GM21529 (cell line): ENCODE data around the gene ALG11.
A peak's percentile ranks its signal among the peaks of the same experiment; 100 is the strongest.

Source experiments
- ATAC-seq: cut with Tn5 transposase; IDR thresholded peaks from one replicate; pipeline ENCODE4 v1.9.1; 2021; ENCODE audit not compliant: unreplicated experiment

ALG11 gene

GRCh38 chr13:51996641-51997040, 15.6 kb upstream of the ALG11 start:
- ATAC-seq, result no peak

- ATAC-seq, result no peak
Measured at GRCh38 chr13:51997186-51997585, 15.0 kb upstream of the ALG11 start.

GRCh38 chr13:51997641-51998330, 14.4 kb upstream of the ALG11 start:
- no peak for ATAC-seq

- no peak for ATAC-seq
Measured at GRCh38 chr13:51998723-51999509, 13.3 kb upstream of the ALG11 start.

GRCh38 chr13:51999510-51999911, 12.7 kb upstream of the ALG11 start:
- ATAC-seq, result no peak

- no peak for ATAC-seq
Measured at GRCh38 chr13:51999921-52000320, 12.3 kb upstream of the ALG11 start.

DNA sequence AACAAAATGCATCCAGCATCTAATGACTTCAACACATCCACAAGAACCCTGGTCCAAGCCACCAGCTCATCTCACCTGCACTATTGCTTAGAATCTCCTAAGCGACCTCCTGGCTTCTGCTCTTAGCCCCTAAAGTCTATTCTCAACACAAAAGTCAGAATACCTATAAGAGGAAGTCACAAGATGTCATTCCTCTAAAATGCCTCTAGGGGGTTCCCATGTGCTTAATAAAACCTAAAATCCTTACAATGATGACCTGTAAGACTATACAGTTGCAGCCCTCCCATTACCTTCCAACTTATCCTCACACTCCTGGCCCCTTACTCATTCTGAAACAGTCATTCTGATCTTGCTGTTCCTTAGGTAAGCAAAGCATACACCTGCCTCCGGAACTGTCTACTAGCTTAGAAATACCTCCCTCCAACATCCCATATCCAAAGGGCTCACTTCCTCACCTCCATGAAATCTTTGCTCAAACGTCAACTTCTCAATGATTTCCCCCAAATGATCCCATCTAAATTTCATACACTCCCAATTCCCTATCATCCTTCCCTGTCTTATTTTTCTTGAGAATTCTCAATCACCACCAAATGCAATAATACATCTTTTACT, 11.0 kb upstream of the ALG11 start:
- ATAC-seq, result peak; percentile 96

DNA sequence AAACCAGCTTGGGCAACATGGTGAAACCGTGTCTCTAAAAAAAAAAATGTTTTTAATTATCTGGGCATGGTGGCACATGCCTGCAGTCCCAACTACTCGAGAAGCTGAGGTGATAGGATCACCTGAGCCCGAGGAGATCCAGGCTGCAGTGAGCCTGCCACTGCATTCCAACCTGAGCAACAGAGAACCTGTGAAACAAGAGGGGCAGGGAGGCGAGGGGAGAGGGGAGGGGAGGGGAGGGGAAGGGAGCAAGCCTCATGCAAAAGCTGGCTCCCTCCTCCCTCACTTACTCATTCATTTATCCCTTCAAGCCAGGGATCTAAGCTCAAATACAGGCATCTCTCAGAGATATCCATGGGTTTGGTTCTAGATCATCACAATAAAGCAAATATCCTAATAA, 9.8 kb upstream of the ALG11 start:
- ATAC-seq, result no peak

DNA sequence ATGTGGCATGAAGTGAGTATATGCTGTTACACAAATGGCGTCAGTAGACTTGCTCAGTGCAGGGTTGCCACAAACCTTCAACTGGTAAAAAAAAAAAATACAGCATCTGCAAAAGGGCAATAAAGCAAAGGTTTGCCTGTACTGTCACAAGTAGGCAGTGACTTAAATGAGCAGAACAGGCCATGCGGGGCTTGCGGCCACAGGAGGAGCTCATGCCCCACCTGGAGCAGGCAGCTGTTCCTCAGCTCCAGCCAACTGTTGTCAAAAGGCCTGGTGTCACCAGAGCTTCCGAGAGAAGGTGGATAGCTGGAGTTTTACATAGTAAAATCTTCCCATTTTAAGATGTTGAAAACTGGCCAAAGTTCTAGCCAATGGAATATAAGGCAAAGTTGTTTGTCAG, 8.7 kb upstream of the ALG11 start:
- ATAC-seq, result no peak

DNA sequence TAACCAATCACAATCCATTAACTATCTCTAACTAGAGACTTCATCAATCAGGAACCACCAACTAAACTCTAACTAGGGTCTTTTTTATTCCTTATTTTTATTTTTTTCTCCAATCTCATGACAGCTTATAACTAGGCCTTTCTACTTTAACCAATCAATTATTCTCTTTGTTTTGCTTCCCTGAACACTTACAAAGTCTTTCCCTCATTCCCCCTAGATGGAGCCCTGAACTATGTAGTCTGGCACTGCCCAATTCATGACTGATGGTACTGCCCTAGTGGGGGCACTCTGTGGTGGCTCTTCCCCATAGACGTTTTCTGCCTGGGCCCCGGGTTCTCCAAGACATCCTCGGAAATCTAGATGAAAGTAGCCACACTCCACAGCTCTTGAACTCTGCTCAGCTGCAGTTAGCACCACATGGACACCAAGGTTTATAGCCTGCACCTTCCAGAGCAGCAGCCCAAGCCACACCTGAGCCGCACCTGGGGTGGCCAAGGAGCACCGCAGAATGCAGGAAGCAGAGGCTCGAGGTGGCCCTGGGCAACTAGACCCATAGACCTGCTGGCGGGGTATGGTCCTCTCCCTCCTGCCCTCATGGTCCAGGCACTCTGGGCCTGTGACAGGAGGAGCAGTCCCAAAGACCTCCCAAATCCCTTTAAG, 7.6 kb upstream of the ALG11 start:
- ATAC-seq, result no peak

- no peak for ATAC-seq
Measured at GRCh38 chr13:52005841-52006522, 6.2 kb upstream of the ALG11 start.

GRCh38 chr13:52006523-52007245, 5.5 kb upstream of the ALG11 start:
- no peak for ATAC-seq

DNA sequence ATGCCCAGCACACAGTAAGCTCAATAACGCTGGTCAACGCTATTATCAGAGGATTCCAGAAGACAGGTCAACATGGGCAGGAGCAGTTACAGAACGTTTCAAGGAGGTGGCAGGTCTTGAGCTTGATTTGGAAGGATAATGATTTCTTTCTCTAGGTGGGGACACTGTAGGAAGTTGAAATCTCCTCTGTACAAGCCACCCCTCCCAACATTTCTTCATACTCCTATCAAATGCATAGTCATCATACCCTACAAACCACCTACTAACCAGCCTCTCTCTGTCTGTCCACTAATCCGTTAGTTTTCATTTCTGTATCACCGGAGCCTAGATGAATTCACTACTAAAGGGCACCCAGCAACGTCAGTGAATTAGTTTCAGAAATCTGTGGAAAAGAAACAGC, 2.3 kb upstream of the ALG11 start:
- no peak for ATAC-seq

- peak; percentile 5 for ATAC-seq
Measured at GRCh38 chr13:52010890-52011631, 1.1 kb upstream of the ALG11 start, which contains the start of gene ATP7B. ATP7B (minus strand) TSS chr13:52011450; CDS start chr13:52011337, 113 bp downstream.

DNA sequence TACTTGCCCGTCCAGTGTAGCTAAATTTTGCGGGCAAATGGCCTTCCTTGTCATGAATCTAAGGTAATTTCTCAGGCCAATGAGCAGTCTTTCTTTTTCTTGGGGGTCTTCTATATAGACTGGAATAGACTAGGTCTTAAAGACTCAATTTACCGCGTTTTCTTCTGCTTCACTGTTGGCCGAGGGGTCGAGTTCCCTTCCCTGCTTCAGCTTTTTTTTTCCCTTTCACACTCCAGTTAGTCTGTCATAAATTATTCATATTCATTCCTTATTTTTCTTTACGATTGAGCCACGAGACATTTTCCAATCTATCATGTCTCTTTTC, 276 bp downstream of the ALG11 start:
- no peak for ATAC-seq

GRCh38 chr13:52016296-52016695, 4.1 kb downstream of the ALG11 start:
- ATAC-seq, result no peak

DNA sequence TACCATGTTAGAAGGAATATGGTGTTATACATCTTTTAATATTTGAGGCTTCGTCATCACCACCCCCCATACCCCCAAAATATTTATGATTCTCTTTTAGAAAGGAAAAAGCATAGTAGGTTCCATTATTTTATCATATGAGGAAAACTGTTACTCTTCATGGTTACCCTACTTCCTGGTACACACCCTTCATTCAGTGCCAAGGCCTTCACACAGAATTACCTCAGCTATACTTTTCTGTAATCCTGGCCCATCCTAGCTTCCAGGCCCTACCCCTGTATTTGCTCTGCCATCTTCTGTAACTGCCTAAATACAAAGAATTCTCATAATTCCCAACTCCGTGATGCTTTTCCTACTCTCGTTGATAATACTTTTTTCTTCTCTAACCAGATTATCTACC, 8.0 kb downstream of the ALG11 start:
- ATAC-seq, result no peak

GRCh38 chr13:52022356-52022755, 10.2 kb downstream of the ALG11 start:
- no peak for ATAC-seq

GRCh38 chr13:52024481-52024880, 12.3 kb downstream of the ALG11 start, which contains the start of gene UTP14C:
UTP14C (plus strand) TSS chr13:52024691; CDS start chr13:52028805, 4,114 bp downstream.
- ATAC-seq, result no peak
